Heart right ventricle (tissue), 16 donors: Measurements from ENCODE around the gene GAGE10. TPM values are rescaled to one million over a fixed set of nuclear protein-coding genes. Genes with fewer than 3 reads are reported as not detected.

ENCODE experiments used
- ATAC-seq, 8 donors: fragments of 200-7000 bp; cut with Tn5 transposase; one replicate each; pipeline ENCODE4 v1.9.1; 2020; ENCODE audit warnings: mild to moderate bottlenecking in 8 of 8, moderate library complexity in 8 of 8, moderate number of reproducible peaks in 1 of 8
- DNase-seq, 2 donors: peaks; one replicate each; pipeline ENCODE4 v3.0.0-alpha.2; 2020
- H3K27ac ChIP-seq, 10 donors: fragments of 200-600 bp; sonication (generic) in 2 of 10; one replicate each; pipeline versions ENCODE4 v1.5.0 to v1.8.0; 2020 to 2022; ENCODE audit warnings: mild to moderate bottlenecking in 3 of 10
- H3K27me3 ChIP-seq, 7 donors: fragments of 200-600 bp; one replicate each; pipeline ENCODE4 v1.8.0; 2021 to 2022; ENCODE audit warnings: mild to moderate bottlenecking in 2 of 7
- H3K36me3 ChIP-seq, 9 donors: fragments of 200-600 bp; sonication (generic) in 1 of 9; one replicate each; pipeline versions ENCODE4 v1.5.0 to v1.8.0; 2020 to 2022; ENCODE audit warnings: mild to moderate bottlenecking in 2 of 9
- H3K4me1 ChIP-seq, 9 donors: fragments of 200-600 bp; sonication (generic) in 1 of 9; one replicate each; pipeline versions ENCODE4 v1.5.0 to v1.8.0; 2020 to 2022; ENCODE audit warnings: mild to moderate bottlenecking in 4 of 9
- H3K4me3 ChIP-seq, 10 donors: fragments of 200-600 bp; sonication (generic) in 2 of 10; one replicate each; pipeline versions ENCODE4 v1.5.0 to v1.8.0; 2020 to 2022; ENCODE audit warnings: mild to moderate bottlenecking in 7 of 10, moderate library complexity in 2 of 10
- H3K9me3 ChIP-seq, 11 donors: fragments of 200-600 bp in 10 of 11; sonication (generic) in 2 of 11; one replicate each; pipeline versions ENCODE4 v1.5.0 to v1.8.0; 2013 to 2022; ENCODE audit warnings: mild to moderate bottlenecking in 2 of 11, control low read depth in 1 of 11, moderate library complexity in 1 of 11
- WGBS, 2 donors: extraction: QIAGEN DNeasy Blood & Tissue Kit; methylation state at CpG; one replicate each; pipeline ENCODE4 v1.1.7; 2013; ENCODE audit warnings: inconsistent platforms in 1 of 2; 5-methylcytosine and 5-hydroxymethylcytosine counted together
- intact Hi-C, 10 donors: fragments of 100-400 bp; cut with DNase I; formaldehyde crosslinking; loops; one replicate each; pipeline versions ENCODE4 v1.11.1 to v1.14.2; 2022
- polyA plus RNA-seq, 2 donors: library from polyadenylated mRNA; stranded (reverse); fragments of 200-250 nt; gene quantifications; one replicate each; pipeline ENCODE4 v1.2.3, GENCODE V29; 2013
- total RNA-seq, 10 donors: library from RNA; stranded (reverse); fragmentation: NEBNext Ultra II Directional in 3 of 10; extraction: Animal tissue kit (Norgen Biotek cat#: 25700) in 3 of 10; gene quantifications; one replicate each; pipeline versions ENCODE4 v1.2.1 to v1.2.4, GENCODE V29; 2021 to 2023
- TF ChIP-seq, protein P1 (sequence below), 9 donors: fragments of 200-600 bp; sonication (generic) in 2 of 9; IDR thresholded peaks; one replicate each; pipeline versions ENCODE4 v1.5.0 to v1.8.0; 2021 to 2022; ENCODE audit warnings: antibody characterized with exemption in 9 of 9, mild to moderate bottlenecking in 5 of 9, moderate library complexity in 1 of 9
- donor health status: Arrhythmogenic right ventricular cardiomyopathy.
- donor health status: ischemic (EF 13 %, LVEDD 7.1; RV severe dilation, severe dysfunction).
- donor health status: healthy with polysubstance abuse.
- donor health status: DM: no; HTN: yes; CAD: no.
- donor health status: DM: no; HTN: no; CAD: no.
- donor health status: ischemic (EF 25% LVEDD 6.9; RV normal size, moderate dysfunction).
- donor health status: ischemic (EF 25% LVEDD 5.7; RV mildly dilated, moderate dysfunction).
- donor health status: healthy.
- donor health status: DM: yes; HTN: yes; CAD: no.
- donor health status: Ischemic cardiomyopathy.
- donor health status: ischemic (EF 35%, LVEDD 5.7; RV mildly dilated, moderate dysfunction).
- donor health status: nonischemic (EF 11% LVEDD 7.7; RV severe dilation, severe dysfunction).
- donor health status: DM: yes; HTN: yes; CAD: no.
- donor health status: PGD.
- donor health status: ischemic (EF 29% LVEDD 5.4; RV normal size, mild dysfunction).
- donor health status: nonischemic (EF 23%, LVEDD 6.1; RV moderate dilation, normal function).

GAGE10 gene
- total and polyA plus RNA-seq, 12 donors, result not detected

DNA sequence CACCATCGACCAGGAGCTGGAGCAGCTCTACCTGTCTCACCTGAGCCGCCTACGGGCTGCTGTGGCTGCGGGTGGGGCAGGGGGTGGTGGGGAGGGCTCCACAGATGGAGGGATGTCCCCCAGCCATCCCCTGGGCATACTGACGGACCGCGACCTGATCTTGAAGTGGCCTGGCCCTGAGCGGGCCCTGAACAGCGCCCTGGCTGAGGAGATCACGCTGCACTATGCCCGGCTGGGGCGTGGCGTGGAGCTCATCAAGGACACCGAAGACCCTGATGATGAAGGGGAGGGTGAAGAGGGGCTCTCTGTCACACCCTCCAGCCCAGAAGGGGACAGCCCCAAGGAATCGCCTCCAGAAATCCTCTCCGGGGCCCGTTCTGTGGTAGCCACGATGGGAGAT is 17.3 kb upstream of the GAGE10 start:
- intact Hi-C loops, result no loop called here
- TF ChIP-seq, protein P1, sequence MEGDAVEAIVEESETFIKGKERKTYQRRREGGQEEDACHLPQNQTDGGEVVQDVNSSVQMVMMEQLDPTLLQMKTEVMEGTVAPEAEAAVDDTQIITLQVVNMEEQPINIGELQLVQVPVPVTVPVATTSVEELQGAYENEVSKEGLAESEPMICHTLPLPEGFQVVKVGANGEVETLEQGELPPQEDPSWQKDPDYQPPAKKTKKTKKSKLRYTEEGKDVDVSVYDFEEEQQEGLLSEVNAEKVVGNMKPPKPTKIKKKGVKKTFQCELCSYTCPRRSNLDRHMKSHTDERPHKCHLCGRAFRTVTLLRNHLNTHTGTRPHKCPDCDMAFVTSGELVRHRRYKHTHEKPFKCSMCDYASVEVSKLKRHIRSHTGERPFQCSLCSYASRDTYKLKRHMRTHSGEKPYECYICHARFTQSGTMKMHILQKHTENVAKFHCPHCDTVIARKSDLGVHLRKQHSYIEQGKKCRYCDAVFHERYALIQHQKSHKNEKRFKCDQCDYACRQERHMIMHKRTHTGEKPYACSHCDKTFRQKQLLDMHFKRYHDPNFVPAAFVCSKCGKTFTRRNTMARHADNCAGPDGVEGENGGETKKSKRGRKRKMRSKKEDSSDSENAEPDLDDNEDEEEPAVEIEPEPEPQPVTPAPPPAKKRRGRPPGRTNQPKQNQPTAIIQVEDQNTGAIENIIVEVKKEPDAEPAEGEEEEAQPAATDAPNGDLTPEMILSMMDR (IDR thresholded peaks at IDR 0.05), result no peak
- H3K9me3 ChIP-seq, result no peaks in the 10 kb centered on the region
- 98 to 100% methylated on average over 16 to 18 of the region's 18 CpGs for WGBS, 2 donors
- H3K36me3 ChIP-seq, result no peaks in the 10 kb centered on the region
- peaks cover 0 to 14% (median 0%) of the 10 kb centered on the region in 7 donors for H3K27me3 ChIP-seq
- no peak overlapping the region for H3K27ac ChIP-seq
- DNase-seq, result no peak
- ATAC-seq, result peak in 2 of 8 donors; percentile 21 to 43
- peaks cover 0 to 8% (median 0%) of the 10 kb centered on the region in 9 donors for H3K4me1 ChIP-seq
- H3K4me3 ChIP-seq, result no peak overlapping the region

DNA sequence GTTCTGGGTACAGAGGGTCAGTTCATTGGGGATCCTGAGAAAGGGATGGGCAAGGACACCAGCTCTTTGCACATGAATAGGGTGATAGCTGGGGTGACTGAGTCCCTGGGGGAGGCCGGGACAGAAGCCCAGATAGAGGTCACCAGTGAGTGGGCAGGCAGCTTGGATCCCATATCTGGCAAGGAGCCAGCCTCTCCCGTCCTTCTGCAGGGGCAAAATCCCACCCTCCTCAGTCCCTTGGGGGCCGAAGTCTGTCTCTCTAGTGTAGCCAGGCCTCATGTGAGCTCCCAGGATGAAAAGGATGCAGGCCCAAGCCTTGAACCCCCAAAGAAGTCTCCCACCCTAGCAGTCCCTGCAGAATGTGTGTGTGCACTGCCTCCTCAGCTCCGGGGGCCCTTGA is 16.9 kb upstream of the GAGE10 start:
- DNase-seq (no peak), ATAC-seq (peak in 1 of 8 donors; percentile 29)
- Histone ChIP-seq H3K9me3 (no peaks in the 10 kb centered on the region), H3K36me3 (no peaks in the 10 kb centered on the region), H3K27me3 (peaks cover 0 to 14% (median 0%) of the 10 kb centered on the region in 7 donors), H3K4me1 (peaks cover 0 to 8% (median 0%) of the 10 kb centered on the region in 9 donors), H3K27ac (no peak overlapping the region), H3K4me3 (no peak overlapping the region)
- whole genome bisulfite sequencing, 2 donors, result 61 to 76% methylated on average over 3 to 4 of the region's 4 CpGs
- TF ChIP-seq, protein P1 (IDR thresholded peaks at IDR 0.05), result no peak
- intact Hi-C loops, result no loop called here

DNA sequence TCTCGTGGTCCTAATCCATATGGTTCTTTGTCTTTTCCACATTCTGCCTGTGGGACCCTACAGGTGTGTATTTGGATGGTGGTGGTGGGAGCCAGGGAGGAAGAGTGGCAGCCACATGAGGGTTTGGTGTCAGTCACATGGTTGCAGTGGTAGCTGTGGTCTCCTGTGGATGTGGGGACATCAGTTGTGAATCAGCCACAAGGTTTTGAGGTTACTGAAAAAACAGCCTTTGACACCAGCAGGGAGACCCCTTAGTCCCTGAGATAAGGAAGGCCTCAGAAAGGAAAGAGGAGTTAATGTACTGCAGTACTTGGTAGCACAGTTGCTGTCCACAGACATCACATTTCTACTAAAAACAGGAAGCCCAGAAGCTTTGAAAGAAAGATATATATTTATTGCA is 15.8 kb upstream of the GAGE10 start:
- intact Hi-C loops, result no loop called here
- Histone ChIP-seq H3K27ac (no peak overlapping the region), H3K27me3 (peaks cover 0 to 17% (median 0%) of the 10 kb centered on the region in 7 donors), H3K9me3 (no peaks in the 10 kb centered on the region), H3K4me3 (no peak overlapping the region), H3K36me3 (no peaks in the 10 kb centered on the region), H3K4me1 (peaks cover 0 to 7% (median 0%) of the 10 kb centered on the region in 9 donors)
- 83 to 92% methylated on average over 1 of the region's 1 CpG for WGBS, 2 donors
- no peak for ATAC-seq
- TF ChIP-seq, protein P1 (IDR thresholded peaks at IDR 0.05), result no peak
- DNase-seq, result no peak

DNA sequence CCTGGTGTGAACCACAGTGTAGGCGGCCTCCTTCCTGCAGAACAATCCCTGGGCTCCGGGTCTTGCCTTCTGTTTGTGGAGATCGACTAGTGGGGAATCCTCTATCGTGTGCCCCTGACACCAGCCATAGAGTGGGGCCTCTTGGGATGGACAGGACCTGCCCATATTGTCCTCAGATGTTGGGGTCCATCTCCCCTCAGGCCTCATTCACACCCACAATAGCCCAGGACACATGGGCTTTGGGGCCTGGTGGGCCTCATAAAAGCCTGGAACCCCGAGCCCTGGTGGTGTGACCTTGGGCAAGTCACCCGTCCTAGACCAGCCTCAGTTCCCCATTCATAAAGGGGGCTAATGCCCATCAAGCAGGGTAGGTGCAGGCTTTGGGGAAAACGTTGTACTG is 13.2 kb upstream of the GAGE10 start:
- DNase-seq, result no peak
- intact Hi-C loops, result loop anchor here in 1 of 10 donors (10.0 kb wide), 1 partner anchor 465 kb away; no protein-coding TSS in a partner anchor
- no peaks in the 10 kb centered on the region for H3K9me3 ChIP-seq
- TF ChIP-seq, protein P1 (IDR thresholded peaks at IDR 0.05), result no peak
- no peak overlapping the region for H3K4me3 ChIP-seq
- no peaks in the 10 kb centered on the region for H3K36me3 ChIP-seq
- H3K4me1 ChIP-seq, result peaks cover 0 to 5% (median 0%) of the 10 kb centered on the region in 9 donors
- H3K27ac ChIP-seq, result no peak overlapping the region
- H3K27me3 ChIP-seq, result peaks cover 0 to 19% (median 0%) of the 10 kb centered on the region in 7 donors
- WGBS, 2 donors, result 67 to 69% methylated on average over 7 of the region's 7 CpGs
- no peak for ATAC-seq
